ENCODE measurements around the gene SORCS3.

GRCh38 chr10:104663563-104663962 is 22.5 kb downstream of the SORCS3 start:
- TF ChIP-seq CTCF (IDR thresholded peaks at IDR 0.05) (no peak), POLR2A (IDR thresholded peaks at IDR 0.05) (no peak)

All from right lobe of liver (tissue), 4 donors.